D341Med (cell line): Measurements from ENCODE around the gene ARPC5.

ENCODE experiments used
- DNase-seq: peaks from one replicate; pipeline ENCODE4 v3.0.0; 2012; ENCODE audit warnings: low spot score

Gene ARPC5

DNA sequence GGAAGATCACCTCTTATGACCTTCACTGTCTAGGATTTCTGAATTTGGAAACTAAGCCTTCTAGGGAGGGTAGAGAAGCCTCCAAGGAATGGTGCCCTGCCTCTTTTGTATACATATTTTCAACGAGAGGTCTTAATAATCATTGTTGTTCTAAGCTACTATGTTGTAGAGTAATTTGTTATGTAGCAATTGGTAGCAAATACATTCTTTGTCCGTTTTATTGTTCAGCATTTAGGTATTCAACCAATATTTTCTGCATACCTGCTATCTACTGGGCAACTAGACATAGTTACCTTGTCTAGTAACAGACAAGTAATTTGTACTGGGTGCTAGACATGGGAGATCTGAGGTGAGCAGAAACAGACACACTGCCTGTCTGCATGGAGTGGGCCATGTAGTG lies 24.6 kb downstream of the ARPC5 start:
- no peak for DNase-seq

DNA sequence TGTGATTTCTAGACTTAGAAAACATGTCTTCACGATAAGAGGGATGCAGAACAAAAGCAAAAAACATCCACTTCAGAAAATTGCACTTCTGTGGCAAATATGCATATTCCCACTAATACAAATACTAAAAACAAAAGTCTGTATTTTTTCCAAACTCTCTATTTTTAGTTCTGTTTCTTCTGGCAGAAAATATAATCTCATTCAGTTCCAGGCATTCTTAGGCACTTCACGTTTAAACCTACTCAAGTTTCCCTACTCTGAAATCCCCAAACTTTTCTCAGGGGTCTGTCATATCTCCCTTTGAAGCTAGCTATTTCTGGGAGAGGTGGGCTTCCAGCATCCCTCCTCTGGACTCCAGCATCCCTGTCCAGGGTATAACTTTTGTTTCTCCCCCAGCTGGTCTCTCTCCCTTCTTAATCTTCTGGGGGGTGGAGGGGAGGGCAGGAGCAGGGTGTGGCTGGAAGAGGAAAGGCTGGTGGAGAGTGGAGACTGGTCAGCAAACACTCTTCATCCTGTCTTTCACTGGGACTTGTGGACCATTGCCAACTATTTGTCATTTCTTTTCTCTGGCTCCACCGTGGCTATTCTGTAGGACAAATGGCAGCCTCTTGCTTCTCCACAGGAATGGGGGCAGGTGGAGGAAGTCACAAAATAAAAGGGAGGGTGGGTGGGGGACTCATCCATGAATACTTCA lies 25.7 kb downstream of the ARPC5 start:
- no peak for DNase-seq

DNA sequence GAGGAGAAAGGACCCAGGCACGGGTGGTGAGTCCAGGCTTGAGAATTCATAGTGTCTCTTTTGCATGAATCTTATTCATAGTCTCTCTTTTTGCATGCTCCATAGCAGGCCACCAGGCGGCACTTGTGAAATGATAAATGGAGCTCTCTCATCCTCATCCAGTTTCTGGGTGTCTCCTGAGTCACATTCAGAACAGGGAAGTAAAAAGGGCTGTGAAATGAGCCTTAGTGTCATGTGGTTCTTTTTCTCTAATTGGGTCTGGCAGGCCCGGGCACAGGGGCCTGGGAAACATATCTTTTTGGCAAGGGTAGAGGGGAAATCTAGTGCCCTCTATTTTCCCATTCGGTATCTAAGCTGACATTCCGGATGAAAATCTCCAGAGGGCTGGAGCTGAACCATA lies 26.3 kb downstream of the ARPC5 start:
- peak; percentile 45 for DNase-seq

DNA sequence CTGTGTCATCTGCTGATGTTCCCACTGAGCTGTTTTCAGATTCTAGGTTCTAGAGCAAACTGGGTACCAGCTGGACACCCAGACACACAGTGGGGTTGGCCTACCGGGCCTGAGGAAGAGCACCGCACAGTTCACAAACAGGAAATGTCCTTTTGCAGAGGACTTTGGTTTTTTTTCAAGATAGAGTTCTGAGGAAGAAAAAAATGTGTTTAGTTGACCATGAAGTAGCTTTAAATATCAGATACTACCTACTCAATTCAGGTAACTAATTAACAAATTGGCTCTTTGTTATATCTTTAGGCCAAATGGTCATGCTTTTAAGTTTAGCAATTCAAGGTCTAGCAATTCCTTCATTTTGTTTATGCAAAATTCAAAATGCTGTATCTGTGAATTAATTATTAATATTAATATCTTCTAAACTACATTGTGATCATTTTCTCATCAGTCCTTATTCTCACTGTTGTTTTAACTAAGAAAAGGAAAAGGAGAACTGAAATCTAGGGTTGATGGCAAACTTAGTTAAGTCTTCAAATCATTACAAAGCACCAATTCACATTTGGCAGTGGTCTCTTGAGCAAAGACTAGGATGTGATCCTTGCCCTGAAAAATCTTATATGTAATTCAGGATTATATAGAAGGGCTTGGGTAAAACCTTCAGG lies 28.1 kb downstream of the ARPC5 start:
- DNase-seq = no peak

DNA sequence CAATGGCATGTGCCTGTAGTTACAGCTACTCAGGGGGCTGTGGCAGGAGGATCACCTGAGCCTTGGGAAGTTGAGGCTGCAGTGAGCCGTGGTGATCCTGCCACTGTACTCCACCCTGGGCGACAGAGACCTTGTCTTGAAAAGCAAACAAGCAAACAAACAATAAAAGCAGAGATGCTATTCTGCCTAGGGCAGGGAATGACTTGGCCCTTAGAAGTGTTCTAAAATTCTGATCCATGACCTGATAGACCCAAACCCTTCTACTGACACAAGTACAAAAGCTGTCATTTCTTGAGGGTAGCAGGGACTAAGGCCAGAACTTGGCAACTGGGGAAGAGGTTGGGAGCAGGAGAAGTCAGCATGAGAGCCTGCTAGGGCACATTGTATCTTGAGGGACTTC lies 29.7 kb downstream of the ARPC5 start:
- DNase-seq = no peak

DNA sequence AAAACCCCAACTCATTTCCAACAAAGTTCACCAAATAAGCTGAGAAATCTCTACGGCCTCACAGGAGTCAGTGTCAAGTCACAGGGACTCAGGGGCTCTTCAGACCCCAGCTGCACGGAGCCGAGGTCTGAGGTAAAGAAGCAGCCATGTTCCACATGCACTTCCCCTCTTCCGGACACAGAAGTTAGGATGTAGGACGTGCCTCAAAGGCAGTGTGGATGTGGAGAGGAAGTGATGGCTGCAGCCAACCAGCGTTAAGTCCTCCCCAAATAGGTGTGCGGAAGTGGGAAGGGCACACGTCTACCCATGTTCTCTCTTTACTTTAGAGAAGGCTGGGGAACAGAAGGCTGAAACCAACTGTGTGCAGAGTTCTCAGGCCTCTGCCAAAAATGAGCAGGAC lies 30.8 kb downstream of the ARPC5 start:
- no peak for DNase-seq

DNA sequence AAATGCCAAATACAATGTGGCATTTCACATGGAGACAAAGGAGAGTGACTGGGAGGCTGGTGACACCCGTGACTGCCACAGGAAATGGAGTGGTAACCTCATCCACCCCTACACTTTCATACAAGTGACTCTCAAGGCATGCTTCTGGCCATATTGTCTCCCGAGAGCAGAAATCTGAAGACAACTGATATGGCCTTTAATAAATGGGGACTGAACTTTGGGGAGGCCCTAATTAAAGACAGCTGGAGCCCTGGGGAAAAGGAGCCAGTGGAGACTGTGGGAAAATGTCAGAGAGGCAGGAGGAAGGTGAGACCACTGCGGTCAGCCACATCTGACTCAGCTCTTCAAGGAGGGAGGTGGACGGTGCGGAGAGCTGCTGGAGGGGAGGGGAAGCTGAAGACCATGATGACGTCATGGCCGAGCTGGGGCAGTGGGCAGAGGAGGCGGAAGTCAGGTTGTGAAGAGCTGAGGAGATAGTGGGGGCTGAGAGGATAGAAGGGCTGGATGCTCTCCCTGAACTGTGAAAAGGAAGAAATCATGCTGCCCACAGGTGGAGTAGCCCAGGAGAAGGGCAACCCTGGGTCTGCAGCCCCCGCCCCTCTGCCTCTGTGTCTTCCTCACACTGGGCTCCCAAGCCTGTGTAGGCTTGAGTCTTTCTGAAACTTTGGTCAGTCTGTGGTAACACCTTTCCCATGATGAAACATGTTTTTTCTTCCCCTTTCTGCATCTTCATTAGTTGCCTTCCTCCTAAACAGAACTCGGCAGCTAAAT lies 31.4 kb downstream of the ARPC5 start:
- DNase-seq = no peak

DNA sequence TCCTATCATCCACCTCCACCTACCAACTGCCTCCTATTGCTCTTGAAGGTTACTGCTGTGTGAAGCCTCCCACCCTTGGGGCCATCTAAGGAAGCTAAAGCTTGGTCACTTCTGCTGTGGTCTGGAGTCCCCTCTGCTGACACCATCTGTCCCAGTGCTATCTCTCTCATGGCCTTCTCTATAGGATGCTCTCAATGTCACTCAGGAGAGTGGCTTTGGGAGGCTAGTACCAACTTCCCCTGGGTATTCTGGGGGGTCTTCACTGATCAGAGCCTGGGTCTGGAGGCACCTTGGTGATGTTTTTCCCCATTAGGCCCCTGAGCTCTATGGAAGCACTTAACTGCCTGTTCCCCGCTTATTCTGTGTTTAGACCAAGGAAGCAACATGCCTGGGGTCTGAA lies 33.1 kb downstream of the ARPC5 start:
- DNase-seq = no peak

DNA sequence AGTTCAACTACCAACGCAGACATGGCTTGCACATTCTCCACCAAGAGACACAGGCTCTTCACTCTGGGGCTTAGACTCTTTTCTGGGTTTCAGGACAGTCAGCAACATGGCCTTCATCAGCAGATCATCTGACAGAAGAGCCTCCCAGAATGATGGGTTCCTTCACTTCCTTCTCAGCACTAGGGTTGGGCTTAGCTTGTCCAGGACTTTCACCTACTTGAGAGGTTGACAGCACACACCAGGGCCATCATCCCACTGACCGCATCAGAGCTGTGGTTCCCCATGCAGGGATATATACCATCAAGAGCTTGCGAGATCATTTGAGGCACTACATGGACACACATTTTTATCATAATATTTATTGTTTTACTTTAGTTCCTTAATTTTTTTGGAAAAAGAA lies 34.9 kb downstream of the ARPC5 start:
- DNase-seq = no peak

DNA sequence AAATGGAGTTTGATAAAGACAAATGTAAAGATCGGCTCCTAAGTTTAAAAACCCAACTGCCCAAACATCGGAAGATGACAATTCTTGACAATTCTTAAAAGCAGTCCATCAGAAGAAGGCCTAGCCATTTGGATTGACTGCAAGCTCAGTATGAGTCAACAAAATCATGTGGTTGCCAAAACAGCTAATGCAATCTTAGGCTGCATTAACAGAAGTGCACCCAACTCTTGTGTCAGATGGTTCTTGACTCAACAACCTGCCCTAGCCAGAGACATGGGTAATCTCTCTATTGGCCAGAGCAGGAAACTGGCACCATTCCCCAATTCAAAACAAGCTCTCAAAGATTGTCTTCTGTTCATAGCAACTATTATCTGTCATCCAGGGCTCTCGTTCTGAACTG lies 35.4 kb downstream of the ARPC5 start:
- no peak for DNase-seq

DNA sequence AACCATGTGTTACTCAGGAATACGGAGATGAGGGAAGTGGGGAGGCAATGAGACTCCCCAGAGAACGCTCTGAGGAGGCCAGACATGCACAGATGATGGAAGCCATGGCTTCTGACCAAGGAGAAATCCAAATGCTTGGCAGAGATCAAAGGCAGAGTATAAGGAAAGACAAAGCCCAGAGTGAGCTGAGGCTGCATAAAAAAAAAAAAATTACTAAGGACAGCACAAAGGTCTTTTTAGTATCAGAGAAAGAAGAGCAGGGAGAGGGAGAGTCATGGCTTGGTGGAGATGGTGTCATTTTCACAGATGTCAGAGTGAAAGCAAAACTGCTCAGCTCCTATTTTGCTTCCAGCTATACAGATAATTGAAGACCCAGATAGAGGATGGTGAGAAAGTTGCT lies 37.2 kb downstream of the ARPC5 start:
- no peak for DNase-seq

DNA sequence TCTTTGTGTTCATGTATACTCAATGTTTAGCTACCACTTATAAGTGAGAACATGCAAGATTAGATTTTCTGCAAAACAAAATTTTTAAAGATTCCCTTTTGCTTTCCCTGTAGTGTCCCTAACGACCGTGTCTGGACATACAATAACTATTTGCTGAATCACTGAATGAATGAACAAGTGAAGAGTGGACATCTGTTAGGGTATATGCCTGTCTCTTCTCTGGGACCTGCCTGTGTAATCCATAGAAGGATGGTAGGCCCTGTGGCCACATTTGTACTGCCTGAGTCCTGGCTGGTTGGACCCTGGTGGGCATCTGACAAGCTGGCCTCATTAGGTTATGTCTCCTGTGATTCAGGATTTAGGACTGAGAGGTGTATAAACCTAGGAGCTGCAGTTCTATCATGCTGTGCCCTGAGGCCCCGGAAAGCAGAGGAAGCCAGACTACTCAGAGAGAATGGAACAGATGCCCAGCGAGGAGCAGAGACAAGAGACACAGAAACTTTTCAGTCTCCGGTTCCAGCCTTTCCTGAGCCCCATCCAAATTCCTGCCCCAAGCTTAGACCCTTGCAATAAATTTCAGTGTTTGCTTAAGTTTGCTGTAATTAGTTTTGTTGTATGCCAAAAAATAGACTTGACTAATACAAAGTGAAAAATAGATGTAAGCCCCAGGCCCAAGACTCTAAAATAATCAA lies 37.8 kb downstream of the ARPC5 start:
- no peak for DNase-seq

DNA sequence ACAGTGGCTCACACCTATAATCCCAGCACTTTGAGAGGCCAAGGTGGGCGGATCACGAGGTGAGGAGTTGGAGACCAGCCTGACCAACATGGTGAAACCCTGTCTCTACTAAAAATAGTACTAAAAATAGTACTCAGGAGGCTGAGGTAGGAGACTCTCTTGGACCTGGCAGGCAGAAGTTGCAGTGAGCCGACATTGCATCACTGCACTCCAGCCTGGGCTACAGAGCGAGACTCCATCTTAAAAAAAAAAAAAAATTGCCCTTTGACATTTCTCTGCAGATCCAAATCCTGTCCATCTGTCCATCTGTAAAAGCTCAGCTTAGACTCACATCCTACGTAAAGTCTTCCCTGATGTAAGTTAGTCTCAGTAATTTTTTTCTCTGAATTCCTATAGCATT lies 39.1 kb downstream of the ARPC5 start:
- DNase-seq = no peak

DNA sequence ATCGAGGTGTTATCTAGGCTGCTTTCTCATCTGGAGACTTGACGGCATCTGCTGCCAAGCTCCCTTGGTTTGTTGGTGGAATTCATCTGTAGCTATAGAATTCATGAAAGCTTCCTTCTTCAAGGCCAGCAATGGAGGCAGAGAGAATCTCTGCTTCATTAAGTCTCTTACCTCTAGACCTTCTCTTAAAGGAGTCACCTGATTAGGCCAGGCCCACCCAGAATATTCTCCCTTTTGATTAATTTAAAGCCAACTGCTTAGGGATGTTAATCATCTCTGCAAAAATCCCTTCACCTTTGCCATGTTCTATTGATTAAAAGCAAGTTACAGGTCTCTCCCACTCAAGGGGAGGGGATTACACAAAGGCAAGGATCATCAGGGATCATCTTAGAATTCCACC lies 40.0 kb downstream of the ARPC5 start:
- DNase-seq = no peak

DNA sequence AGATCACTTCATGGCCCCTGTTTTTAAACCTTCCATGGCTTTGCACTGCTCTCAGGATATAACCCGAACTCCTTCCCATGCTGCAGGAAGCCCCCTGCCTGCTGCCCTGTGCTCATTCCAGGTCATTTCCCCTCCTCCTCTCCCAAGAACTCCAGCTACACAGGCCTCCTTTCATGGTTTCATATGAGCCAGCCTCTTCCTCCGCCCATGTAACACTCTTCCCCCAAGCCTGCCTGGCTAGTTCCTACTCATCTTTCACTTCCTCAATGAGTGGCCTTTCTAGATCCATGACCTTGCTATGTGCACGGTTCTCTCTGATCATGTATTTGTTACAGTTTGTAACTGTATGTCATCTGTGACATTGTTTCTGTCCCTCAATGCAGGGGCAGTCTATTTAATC lies 42.2 kb downstream of the ARPC5 start:
- DNase-seq = no peak

DNA sequence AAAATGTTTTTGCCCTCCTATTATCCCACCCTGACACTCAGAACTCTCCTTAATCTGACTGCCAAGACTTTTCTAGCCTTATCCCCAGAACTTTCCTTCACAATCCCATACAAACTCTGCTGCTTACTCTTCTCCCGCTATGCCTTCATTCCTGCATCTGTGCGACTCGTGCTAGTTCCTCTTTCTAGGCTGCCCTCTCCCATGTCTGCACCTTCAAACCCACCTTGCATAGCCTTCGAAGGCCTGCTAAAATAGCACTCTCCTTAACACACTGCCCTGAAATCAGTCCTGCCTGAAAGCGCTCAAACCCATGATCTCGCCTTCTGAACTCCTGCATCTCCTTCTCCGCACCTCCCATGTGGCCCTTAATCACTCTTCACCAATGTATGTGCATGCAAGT lies 42.9 kb downstream of the ARPC5 start:
- no peak for DNase-seq

DNA sequence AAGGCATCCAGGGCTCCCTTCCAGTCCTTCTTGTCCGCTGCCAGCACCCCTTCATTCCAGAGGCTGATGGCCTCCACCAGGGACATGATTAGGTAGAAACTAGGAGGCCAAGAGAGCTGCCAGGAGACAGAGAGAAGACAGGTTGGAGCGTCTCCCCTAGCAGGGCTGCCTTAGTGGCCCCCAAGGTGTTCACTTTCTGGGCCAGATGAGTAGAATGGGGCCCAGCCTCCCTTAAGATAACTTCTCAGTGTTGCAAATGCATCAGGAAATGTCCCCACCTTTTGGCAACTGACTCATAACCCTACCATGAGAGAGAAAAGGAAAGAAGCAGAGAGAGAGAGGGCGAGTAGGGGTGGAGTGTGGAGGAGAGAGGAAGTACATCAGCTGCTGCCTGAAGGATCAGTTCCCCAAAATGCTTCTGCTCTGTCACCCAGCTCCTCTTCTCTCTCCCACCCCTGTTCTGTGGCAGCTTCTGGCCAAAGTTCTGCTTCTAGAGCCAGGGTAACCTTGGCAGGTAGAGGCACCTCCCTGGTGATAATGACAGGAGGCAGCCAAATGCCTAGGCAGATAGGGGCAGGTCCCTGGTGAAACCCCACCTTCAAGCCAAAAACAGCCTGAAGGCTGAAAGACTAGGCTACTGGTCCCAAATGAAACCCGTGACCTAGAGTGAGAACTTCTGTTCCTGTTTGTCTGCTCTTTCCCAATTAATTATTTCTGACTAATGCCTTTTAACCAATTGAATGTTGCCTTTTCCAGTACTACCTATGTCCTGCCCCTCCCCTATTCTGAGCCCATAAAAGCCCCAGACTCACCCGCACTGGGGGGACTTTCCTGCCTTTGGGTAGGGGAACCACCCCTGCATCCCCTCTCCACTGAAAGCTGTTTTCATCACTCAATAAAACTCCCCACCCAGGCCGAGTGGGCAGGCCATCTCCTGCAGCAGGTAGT lies 45.1 kb downstream of the ARPC5 start, which contains the start of gene NCF2:
Gene NCF2 (minus strand): TSS at position 216 of the 948 bp plus-strand sequence. CDS start 130 bp downstream, at position 86.
- no peak for DNase-seq

DNA sequence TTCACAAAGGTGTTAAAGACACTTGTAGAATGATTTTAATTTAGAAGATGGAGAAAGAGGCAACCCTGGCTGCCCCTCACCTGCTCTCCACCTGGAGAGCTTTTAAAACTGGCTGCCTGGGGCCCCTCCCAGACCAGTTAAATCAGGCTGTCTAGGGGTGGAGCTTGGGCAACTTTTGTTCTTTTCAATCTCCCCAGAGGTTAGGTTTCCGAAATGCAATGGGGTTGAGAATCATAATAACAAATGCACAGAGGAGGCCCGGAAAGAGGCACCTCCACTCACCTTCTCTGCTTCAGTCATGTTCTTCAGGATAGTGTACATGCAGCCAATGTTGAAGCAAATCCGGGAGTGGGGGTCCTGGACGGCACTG lies 45.7 kb downstream of the ARPC5 start:
- DNase-seq = no peak

DNA sequence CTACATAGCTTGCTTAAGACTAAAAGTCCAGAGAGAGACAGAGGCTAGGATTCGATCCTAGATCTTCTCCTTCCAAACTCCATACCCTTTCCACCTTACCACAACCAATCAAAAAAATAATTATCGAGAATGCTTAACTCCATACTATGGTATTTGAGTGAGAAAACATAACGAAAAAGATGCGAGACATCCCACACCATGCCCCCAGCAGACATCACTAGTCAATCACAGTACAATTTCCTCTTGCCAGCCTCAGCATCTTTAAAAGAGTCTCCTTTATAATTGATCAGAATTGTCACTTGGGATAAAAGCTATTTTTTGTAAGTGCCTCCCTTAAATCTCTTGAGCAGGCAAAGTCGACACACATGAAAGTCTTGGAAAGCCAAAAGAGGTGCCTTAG lies 46.2 kb downstream of the ARPC5 start:
- no peak for DNase-seq

DNA sequence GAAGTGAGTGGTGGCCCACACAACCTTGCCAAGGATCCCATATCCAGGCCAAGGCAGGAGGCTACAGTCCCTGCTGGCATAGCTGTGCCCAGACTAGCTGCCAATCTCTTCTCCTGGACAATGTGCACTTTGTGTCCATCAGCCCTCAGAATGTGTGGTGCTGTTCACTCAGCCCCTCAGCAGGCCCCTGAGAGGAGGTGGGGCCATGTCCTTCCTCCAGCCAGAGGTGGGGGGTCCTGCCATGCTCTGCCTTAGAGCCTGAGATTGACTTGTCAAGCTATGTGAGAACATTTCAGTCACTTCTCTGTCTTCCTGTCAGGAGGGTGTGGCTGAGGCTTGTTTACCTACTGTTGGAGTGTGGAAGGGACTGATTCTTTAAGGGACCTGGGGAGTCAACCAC lies 46.8 kb downstream of the ARPC5 start:
- DNase-seq = no peak

DNA sequence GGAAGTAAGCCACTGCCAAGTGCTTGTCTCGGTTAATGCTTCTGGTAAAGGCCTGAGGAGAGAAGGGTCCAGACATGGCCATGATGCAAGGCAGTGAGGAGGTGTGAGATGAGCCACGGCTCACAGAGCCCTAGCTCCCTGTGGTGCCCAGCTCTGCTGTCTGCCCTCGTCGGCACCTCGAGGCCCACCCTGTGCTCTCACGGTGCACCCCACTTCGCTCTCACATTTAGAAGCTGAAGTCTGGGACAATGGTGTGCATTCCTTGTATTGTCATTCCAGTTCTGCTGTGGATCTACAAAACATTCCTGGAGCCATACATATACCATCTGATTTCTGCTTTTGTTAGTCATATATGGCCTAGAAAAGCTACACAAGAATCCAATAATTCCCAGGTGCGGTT lies 48.7 kb downstream of the ARPC5 start:
- DNase-seq = no peak

DNA sequence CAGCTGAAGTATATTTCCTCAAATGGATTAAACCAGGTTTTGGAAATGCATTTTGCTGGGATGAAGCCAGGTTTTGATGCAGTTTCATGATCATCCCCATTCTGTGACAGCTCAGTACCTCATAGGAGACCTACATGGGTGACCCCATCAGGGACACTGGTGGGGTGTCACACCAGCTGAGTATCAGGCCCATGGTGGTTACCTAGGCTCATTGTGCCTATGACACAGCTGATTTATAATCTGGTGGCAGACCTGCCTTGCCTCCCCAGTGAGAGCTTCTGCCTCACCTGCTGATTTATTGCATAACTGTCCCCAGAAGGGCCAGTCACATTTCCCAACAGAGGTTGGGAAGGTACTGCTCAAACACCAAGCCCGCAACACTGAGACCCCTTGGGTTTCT lies 49.1 kb downstream of the ARPC5 start:
- DNase-seq = no peak
